ENCODE data around the gene GRM5. TPM values are rescaled to one million over a fixed set of nuclear protein-coding genes. Genes with fewer than 3 reads are reported as not detected.

GRM5 gene
- total and polyA plus RNA-seq, 2 experiments from 2014 or later = 0.27 TPM; not detected in 1

DNA sequence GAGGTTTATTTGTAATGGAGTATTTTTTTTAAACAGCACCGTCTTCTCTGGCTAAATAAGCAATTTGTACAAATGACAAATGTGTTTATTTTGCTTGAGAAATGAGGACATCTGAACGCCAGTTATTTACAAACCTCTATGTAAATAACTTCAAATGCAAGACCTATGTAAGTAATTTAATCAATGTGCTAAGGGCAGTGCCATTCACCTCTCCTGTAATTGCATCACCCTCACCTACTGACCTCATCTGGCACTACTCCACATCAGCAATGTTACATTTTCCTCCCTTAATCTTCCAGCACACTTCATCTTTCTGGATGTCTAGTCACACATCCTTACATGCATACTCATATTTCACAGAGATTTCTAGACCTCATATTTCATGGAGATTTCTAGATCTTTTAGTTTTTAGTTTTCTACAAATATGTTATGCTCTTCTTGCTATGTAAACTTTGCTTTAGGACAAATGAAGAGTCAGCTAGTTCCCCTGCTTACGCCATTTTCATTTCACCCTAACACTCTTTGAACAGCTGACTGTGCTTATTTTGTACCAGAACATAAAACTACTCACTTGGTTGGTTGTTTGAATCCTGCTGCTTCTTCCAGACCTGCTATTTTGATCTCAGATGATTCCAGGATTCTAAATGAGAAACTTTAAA is 238.6 kb downstream of the GRM5 start:
- H3K4me1 ChIP-seq (ENCODE audit: insufficient read depth) = no peaks in the 10 kb centered on the region
- no peaks in the 10 kb centered on the region for H3K9me3 ChIP-seq (ENCODE audit: low read depth)
- no peak overlapping the region for H3K4me3 ChIP-seq
- H3K27me3 ChIP-seq = no peaks in the 10 kb centered on the region
- no peak overlapping the region for H2AFZ ChIP-seq
- no peaks in the 10 kb centered on the region for H4K20me1 ChIP-seq (ENCODE audit: insufficient read depth, poor library complexity, severe bottlenecking)
- 55% methylated on average over 3 of the region's 3 CpGs for WGBS (ENCODE audit: low lambda C conversion rate, missing lambda C conversion rate)
- H3K36me3 ChIP-seq (replicated peaks; ENCODE audit: insufficient read depth, low read depth) = no peaks in the 10 kb centered on the region
- H3K79me2 ChIP-seq = no peaks in the 10 kb centered on the region
- H3K9me2 ChIP-seq (replicated peaks; ENCODE audit: insufficient read depth) = no peaks in the 10 kb centered on the region
- no peak for TF ChIP-seq EZH2phosphoT487 (IDR thresholded peaks at IDR 0.05; ENCODE audit: low read depth, severe bottlenecking, unreplicated experiment)
- TF ChIP-seq, protein P1, sequence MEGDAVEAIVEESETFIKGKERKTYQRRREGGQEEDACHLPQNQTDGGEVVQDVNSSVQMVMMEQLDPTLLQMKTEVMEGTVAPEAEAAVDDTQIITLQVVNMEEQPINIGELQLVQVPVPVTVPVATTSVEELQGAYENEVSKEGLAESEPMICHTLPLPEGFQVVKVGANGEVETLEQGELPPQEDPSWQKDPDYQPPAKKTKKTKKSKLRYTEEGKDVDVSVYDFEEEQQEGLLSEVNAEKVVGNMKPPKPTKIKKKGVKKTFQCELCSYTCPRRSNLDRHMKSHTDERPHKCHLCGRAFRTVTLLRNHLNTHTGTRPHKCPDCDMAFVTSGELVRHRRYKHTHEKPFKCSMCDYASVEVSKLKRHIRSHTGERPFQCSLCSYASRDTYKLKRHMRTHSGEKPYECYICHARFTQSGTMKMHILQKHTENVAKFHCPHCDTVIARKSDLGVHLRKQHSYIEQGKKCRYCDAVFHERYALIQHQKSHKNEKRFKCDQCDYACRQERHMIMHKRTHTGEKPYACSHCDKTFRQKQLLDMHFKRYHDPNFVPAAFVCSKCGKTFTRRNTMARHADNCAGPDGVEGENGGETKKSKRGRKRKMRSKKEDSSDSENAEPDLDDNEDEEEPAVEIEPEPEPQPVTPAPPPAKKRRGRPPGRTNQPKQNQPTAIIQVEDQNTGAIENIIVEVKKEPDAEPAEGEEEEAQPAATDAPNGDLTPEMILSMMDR (IDR thresholded peaks at IDR 0.05; ENCODE audit: poor library complexity) = no peak
- TF ChIP-seq EZH2 (IDR thresholded peaks at IDR 0.05; ENCODE audit: borderline replicate concordance) = no peak
- no peak overlapping the region for H3K4me2 ChIP-seq
- peak; percentile 17 for DNase-seq (ENCODE audit: low spot score)
- no peak overlapping the region for H3K27ac ChIP-seq

DNA sequence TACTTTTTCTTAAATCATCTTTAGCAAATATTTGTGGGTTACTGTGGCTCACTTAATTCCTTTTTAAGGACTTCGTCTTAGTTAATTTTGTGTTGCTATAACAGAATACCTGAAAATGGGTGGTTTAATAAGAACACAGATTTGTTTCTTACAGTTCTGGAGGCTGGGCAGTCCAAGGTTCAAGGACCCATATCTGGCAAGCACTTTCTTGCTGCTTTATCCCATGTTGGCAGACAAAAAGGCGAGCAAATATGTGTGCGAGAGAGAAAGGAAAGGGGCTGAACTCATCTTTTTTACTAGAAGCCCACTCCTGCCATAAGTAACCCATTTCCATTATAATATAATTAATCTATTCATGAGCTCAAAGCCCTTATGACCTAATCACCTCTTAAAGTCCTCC is 246.2 kb downstream of the GRM5 start:
- no peaks in the 10 kb centered on the region for H3K79me2 ChIP-seq
- H3K4me3 ChIP-seq = no peak overlapping the region
- TF ChIP-seq EZH2phosphoT487 (IDR thresholded peaks at IDR 0.05; ENCODE audit: low read depth, severe bottlenecking, unreplicated experiment) = no peak
- TF ChIP-seq, protein P1 (IDR thresholded peaks at IDR 0.05; ENCODE audit: poor library complexity) = no peak
- no peak for TF ChIP-seq EZH2 (IDR thresholded peaks at IDR 0.05; ENCODE audit: borderline replicate concordance)
- no peaks in the 10 kb centered on the region for H3K9me3 ChIP-seq (ENCODE audit: low read depth)
- no peaks in the 10 kb centered on the region for H3K4me1 ChIP-seq (ENCODE audit: insufficient read depth)
- no peaks in the 10 kb centered on the region for H3K36me3 ChIP-seq (replicated peaks; ENCODE audit: insufficient read depth, low read depth)
- no peak for DNase-seq (ENCODE audit: low spot score)
- no peak overlapping the region for H3K27ac ChIP-seq
- H2AFZ ChIP-seq = no peak overlapping the region
- no peaks in the 10 kb centered on the region for H3K27me3 ChIP-seq
- H3K4me2 ChIP-seq = no peak overlapping the region
- H4K20me1 ChIP-seq (ENCODE audit: insufficient read depth, poor library complexity, severe bottlenecking) = no peaks in the 10 kb centered on the region
- 90% methylated on average over 3 of the region's 3 CpGs for WGBS (ENCODE audit: low lambda C conversion rate, missing lambda C conversion rate)
- H3K9me2 ChIP-seq (replicated peaks; ENCODE audit: insufficient read depth) = no peaks in the 10 kb centered on the region

DNA sequence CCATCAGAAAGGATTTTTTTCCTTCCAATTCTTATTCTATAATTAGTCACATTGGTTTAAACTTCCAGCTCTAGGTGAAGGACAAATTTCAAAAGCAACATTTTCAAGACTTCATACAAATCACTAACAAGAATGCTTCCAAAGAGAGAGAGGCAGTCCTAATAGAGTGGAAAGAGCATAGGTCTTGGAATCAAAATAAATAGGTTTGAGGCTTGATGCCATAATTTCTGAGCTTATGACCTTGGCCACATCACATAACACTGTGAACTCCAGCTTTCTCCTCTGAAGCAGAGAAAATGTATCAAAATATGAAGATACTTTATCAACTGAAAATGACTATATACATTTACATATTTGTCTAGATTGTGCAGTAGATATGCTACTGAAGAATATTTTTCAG is 246.8 kb downstream of the GRM5 start:
- Histone ChIP-seq H3K36me3 (replicated peaks; ENCODE audit: insufficient read depth, low read depth) (no peaks in the 10 kb centered on the region), H2AFZ (no peak overlapping the region), H3K4me1 (ENCODE audit: insufficient read depth) (no peaks in the 10 kb centered on the region), H3K27me3 (no peaks in the 10 kb centered on the region), H4K20me1 (ENCODE audit: insufficient read depth, poor library complexity, severe bottlenecking) (no peaks in the 10 kb centered on the region), H3K27ac (no peak overlapping the region), H3K9me2 (replicated peaks; ENCODE audit: insufficient read depth) (no peaks in the 10 kb centered on the region), H3K79me2 (no peaks in the 10 kb centered on the region), H3K9me3 (ENCODE audit: low read depth) (no peaks in the 10 kb centered on the region), H3K4me3 (no peak overlapping the region), H3K4me2 (no peak overlapping the region)
- TF ChIP-seq EZH2phosphoT487 (IDR thresholded peaks at IDR 0.05; ENCODE audit: low read depth, severe bottlenecking, unreplicated experiment) (no peak), EZH2 (IDR thresholded peaks at IDR 0.05; ENCODE audit: borderline replicate concordance) (no peak)
- TF ChIP-seq, protein P1 (IDR thresholded peaks at IDR 0.05; ENCODE audit: poor library complexity) = no peak
- DNase-seq (ENCODE audit: low spot score) = no peak

Data from hepatocyte (in vitro differentiated cells).